Neural progenitor cell (in vitro differentiated cells): ENCODE measurements around the gene CRIP1. TPM values are rescaled to one million over a fixed set of nuclear protein-coding genes. Genes with fewer than 3 reads are reported as not detected.

ENCODE experiments used
- DNase-seq: peaks from one replicate; pipeline ENCODE4 v3.0.0-alpha.2; 2016; ENCODE audit warnings: low spot score
- H2AFZ ChIP-seq: fragments of 200-600 bp; sonication (generic); replicated peaks from 2 replicates; pipeline ENCODE4 v1.6.1; 2016; ENCODE audit warnings: antibody characterized with exemption
- H3F3A ChIP-seq: fragments of 200-600 bp; sonication (generic); 2 replicates; pipeline ENCODE4 v1.6.1; 2016; ENCODE audit warnings: antibody characterized with exemption, low read depth
- H3K27ac ChIP-seq: fragments of 200-600 bp; sonication (generic); 2 replicates; pipeline ENCODE4 v1.5.1; 2016; ENCODE audit warnings: mild to moderate bottlenecking
- H3K27me3 ChIP-seq: fragments of 200-600 bp; sonication (generic); 2 replicates; pipeline ENCODE4 v1.6.1; 2016; ENCODE audit warnings: mild to moderate bottlenecking, moderate library complexity
- H3K36me3 ChIP-seq: fragments of 200-600 bp; sonication (generic); 2 replicates; pipeline ENCODE4 v1.5.1; 2016
- H3K4me1 ChIP-seq: fragments of 200-600 bp; sonication (generic); 2 replicates; pipeline ENCODE4 v1.6.1; 2016; ENCODE audit warnings: mixed run types
- H3K4me2 ChIP-seq: fragments of 200-600 bp; sonication (generic); 2 replicates; pipeline ENCODE4 v1.6.1; 2016
- H3K4me3 ChIP-seq: fragments of 200-600 bp; sonication (generic); 2 replicates; pipeline ENCODE4 v1.5.1; 2016
- H3K79me2 ChIP-seq: fragments of 200-600 bp; sonication (generic); 2 replicates; pipeline ENCODE4 v1.6.1; 2016; ENCODE audit warnings: low read depth
- H3K9ac ChIP-seq: fragments of 200-600 bp; sonication (generic); 2 replicates; pipeline ENCODE4 v1.6.1; 2016
- H3K9me3 ChIP-seq: fragments of 200-600 bp; sonication (generic); 2 replicates; pipeline ENCODE4 v1.5.1; 2016; ENCODE audit warnings: low read depth
- H4K20me1 ChIP-seq: fragments of 200-600 bp; sonication (generic); 2 replicates; pipeline ENCODE4 v1.6.1; 2016; ENCODE audit warnings: low read depth
- H3K27ac Mint-ChIP-seq: 3 replicates; pipeline ENCODE4 v1.8.0; 2021; ENCODE audit warnings: mixed read lengths
- H3K27me3 Mint-ChIP-seq: 2 replicates; pipeline ENCODE4 v1.8.0; 2022; ENCODE audit warnings: low read depth, mild to moderate bottlenecking, inconsistent platforms, moderate library complexity, mixed read lengths; ENCODE audit not compliant: insufficient read depth
- H3K36me3 Mint-ChIP-seq: 3 replicates; pipeline ENCODE4 v1.8.0; 2021; ENCODE audit warnings: mixed read lengths
- H3K4me1 Mint-ChIP-seq: 3 replicates; pipeline ENCODE4 v1.8.0; 2021; ENCODE audit warnings: mixed read lengths
- H3K4me3 Mint-ChIP-seq: 3 replicates; pipeline ENCODE4 v1.8.0; 2021; ENCODE audit warnings: mild to moderate bottlenecking, moderate library complexity, mixed read lengths
- H3K9me3 Mint-ChIP-seq: 3 replicates; pipeline ENCODE4 v1.8.0; 2020; ENCODE audit warnings: mixed read lengths
- EZH2 ChIP-seq: fragments of 200-600 bp; sonication (generic); IDR thresholded peaks from 2 replicates; pipeline ENCODE4 v1.6.1; 2017; ENCODE audit warnings: antibody characterized with exemption, mild to moderate bottlenecking, moderate library complexity
- EZH2phosphoT487 ChIP-seq: fragments of 200-600 bp; sonication (generic); IDR thresholded peaks from 2 replicates; pipeline ENCODE4 v1.6.1; 2017; ENCODE audit warnings: antibody characterized with exemption
- total RNA-seq: library from RNA; depleted of rRNA; stranded (reverse); fragments of >200 nt; gene quantifications from 2 replicates; pipeline ENCODE4 v1.2.3, GENCODE V29; 2015; ENCODE audit warnings: low replicate concordance
- TF ChIP-seq, protein P1 (sequence below): fragments of 200-600 bp; sonication (generic); IDR thresholded peaks from 2 replicates; pipeline ENCODE4 v1.5.1; 2017; ENCODE audit warnings: antibody characterized with exemption, mild to moderate bottlenecking

The CRIP1 gene
- total RNA-seq, 1 donor from 2014 or later, result not detected

GRCh38 chr14:105467249-105467941 lies 19.3 kb upstream of the CRIP1 start:
- no peak overlapping the region for H3K9ac ChIP-seq
- Mint-ChIP-seq H3K36me3 (peaks cover 2% of the 10 kb centered on the region), H3K27ac (no peak overlapping the region), H3K9me3 (no peaks in the 10 kb centered on the region), H3K4me1 (peaks cover 8% of the 10 kb centered on the region), H3K27me3 (peaks cover 6% of the 10 kb centered on the region), H3K4me3 (no peak overlapping the region)
- peaks cover 10% of the 10 kb centered on the region for H3F3A ChIP-seq
- H3K27ac ChIP-seq, result no peak overlapping the region
- TF ChIP-seq, protein P1, sequence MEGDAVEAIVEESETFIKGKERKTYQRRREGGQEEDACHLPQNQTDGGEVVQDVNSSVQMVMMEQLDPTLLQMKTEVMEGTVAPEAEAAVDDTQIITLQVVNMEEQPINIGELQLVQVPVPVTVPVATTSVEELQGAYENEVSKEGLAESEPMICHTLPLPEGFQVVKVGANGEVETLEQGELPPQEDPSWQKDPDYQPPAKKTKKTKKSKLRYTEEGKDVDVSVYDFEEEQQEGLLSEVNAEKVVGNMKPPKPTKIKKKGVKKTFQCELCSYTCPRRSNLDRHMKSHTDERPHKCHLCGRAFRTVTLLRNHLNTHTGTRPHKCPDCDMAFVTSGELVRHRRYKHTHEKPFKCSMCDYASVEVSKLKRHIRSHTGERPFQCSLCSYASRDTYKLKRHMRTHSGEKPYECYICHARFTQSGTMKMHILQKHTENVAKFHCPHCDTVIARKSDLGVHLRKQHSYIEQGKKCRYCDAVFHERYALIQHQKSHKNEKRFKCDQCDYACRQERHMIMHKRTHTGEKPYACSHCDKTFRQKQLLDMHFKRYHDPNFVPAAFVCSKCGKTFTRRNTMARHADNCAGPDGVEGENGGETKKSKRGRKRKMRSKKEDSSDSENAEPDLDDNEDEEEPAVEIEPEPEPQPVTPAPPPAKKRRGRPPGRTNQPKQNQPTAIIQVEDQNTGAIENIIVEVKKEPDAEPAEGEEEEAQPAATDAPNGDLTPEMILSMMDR, result no peak
- TF ChIP-seq EZH2, result no peak
- no peak for TF ChIP-seq EZH2phosphoT487
- peaks cover 34% of the 10 kb centered on the region for H4K20me1 ChIP-seq
- H2AFZ ChIP-seq, result no peak overlapping the region
- no peaks in the 10 kb centered on the region for H3K9me3 ChIP-seq
- no peaks in the 10 kb centered on the region for H3K79me2 ChIP-seq
- no peak for DNase-seq
- no peak overlapping the region for H3K4me3 ChIP-seq
- H3K36me3 ChIP-seq, result no peaks in the 10 kb centered on the region
- no peak overlapping the region for H3K4me2 ChIP-seq
- H3K4me1 ChIP-seq, result peaks cover 11% of the 10 kb centered on the region
- no peaks in the 10 kb centered on the region for H3K27me3 ChIP-seq

- TF ChIP-seq EZH2 (no peak), EZH2phosphoT487 (no peak)
- TF ChIP-seq, protein P1, result no peak
- no peak for DNase-seq
- peaks cover 11% of the 10 kb centered on the region for H3K4me1 ChIP-seq
- Mint-ChIP-seq H3K36me3 (peaks cover under 1% of the 10 kb centered on the region), H3K9me3 (no peaks in the 10 kb centered on the region), H3K4me3 (no peak overlapping the region), H3K27ac (no peak overlapping the region), H3K27me3 (peaks cover 4% of the 10 kb centered on the region), H3K4me1 (peaks cover 11% of the 10 kb centered on the region)
- peaks cover 37% of the 10 kb centered on the region for H4K20me1 ChIP-seq
- no peak overlapping the region for H3K9ac ChIP-seq
- H3F3A ChIP-seq, result peaks cover 10% of the 10 kb centered on the region
- H3K27ac ChIP-seq, result no peak overlapping the region
- no peaks in the 10 kb centered on the region for H3K27me3 ChIP-seq
- no peaks in the 10 kb centered on the region for H3K79me2 ChIP-seq
- no peak overlapping the region for H3K4me3 ChIP-seq
- no peak overlapping the region for H2AFZ ChIP-seq
- H3K36me3 ChIP-seq, result no peaks in the 10 kb centered on the region
- H3K9me3 ChIP-seq, result no peaks in the 10 kb centered on the region
- H3K4me2 ChIP-seq, result no peak overlapping the region
Observed at GRCh38 chr14:105467942-105468471, 18.7 kb upstream of the CRIP1 start.

- TF ChIP-seq EZH2phosphoT487 (no peak), EZH2 (no peak)
- TF ChIP-seq, protein P1, result no peak
- H3K4me3 Mint-ChIP-seq, result no peak overlapping the region
- no peak overlapping the region for H2AFZ ChIP-seq
- H3K27ac Mint-ChIP-seq, result no peak overlapping the region
- H3K27ac ChIP-seq, result no peak overlapping the region
- peaks cover 15% of the 10 kb centered on the region for H3K4me1 ChIP-seq
- no peaks in the 10 kb centered on the region for H3K79me2 ChIP-seq
- H3K4me2 ChIP-seq, result no peak overlapping the region
- H3K27me3 Mint-ChIP-seq, result no peaks in the 10 kb centered on the region
- peaks cover 14% of the 10 kb centered on the region for H3F3A ChIP-seq
- no peaks in the 10 kb centered on the region for H3K36me3 ChIP-seq
- H4K20me1 ChIP-seq, result peaks cover 42% of the 10 kb centered on the region
- no peaks in the 10 kb centered on the region for H3K36me3 Mint-ChIP-seq
- H3K9me3 Mint-ChIP-seq, result no peaks in the 10 kb centered on the region
- no peaks in the 10 kb centered on the region for H3K9me3 ChIP-seq
- no peak for DNase-seq
- no peaks in the 10 kb centered on the region for H3K27me3 ChIP-seq
- H3K4me3 ChIP-seq, result no peak overlapping the region
- H3K9ac ChIP-seq, result no peak overlapping the region
- H3K4me1 Mint-ChIP-seq, result peaks cover 11% of the 10 kb centered on the region
Observed at GRCh38 chr14:105468621-105469241, 18.0 kb upstream of the CRIP1 start.
